ENCODE measurements around the gene INSL4.

INSL4 gene

DNA sequence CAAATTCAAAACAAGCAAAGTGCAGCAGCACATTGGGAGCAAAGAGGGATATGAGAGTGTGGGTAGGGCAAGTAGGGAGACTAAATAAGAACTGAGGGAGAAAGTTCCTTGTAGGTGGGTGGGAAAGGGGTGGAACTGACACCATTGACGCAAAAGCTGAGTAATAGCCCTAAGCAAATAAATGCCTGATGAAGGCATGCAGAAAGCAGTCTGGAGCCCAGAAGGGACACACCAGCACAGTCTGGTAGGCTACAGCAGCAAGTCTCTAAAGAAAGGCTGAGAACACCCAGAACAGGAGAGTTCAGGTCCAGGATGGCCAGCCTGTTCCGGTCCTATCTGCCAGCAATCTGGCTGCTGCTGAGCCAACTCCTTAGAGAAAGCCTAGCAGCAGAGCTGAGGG lies at the start of gene INSL4:
TSS of gene INSL4 (plus strand) at position 208 of the 400 bp plus-strand sequence. CDS start at position 313, 105 bp downstream.
- ATAC-seq = no peak

DNA sequence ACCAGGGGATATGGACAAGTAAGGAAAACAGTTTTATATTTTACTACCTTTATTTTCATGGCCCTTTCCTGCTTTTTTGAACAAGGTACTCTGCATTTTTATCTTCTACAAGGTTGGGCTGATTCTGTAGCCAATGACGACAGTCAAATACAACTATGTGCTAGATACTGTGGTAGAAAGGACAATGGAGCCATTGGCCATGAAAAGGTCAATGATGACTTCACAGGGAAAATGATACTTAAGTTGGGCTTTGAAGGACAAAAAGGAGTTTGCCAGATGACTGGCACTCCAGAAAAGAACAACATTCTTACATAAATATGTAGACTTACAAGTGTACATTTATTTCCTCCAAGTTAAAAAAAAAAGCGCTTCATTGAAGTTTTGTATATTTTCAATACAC lies 46.4 kb upstream of the INSL4 start:
- no peak for ATAC-seq

- no peak for ATAC-seq
Measured at GRCh38 chr9:5185220-5185840, 45.9 kb upstream of the INSL4 start, which contains the start of gene INSL6. Gene INSL6 (minus strand): TSS chr9:5185639. CDS start chr9:5185602, 37 bp downstream.

DNA sequence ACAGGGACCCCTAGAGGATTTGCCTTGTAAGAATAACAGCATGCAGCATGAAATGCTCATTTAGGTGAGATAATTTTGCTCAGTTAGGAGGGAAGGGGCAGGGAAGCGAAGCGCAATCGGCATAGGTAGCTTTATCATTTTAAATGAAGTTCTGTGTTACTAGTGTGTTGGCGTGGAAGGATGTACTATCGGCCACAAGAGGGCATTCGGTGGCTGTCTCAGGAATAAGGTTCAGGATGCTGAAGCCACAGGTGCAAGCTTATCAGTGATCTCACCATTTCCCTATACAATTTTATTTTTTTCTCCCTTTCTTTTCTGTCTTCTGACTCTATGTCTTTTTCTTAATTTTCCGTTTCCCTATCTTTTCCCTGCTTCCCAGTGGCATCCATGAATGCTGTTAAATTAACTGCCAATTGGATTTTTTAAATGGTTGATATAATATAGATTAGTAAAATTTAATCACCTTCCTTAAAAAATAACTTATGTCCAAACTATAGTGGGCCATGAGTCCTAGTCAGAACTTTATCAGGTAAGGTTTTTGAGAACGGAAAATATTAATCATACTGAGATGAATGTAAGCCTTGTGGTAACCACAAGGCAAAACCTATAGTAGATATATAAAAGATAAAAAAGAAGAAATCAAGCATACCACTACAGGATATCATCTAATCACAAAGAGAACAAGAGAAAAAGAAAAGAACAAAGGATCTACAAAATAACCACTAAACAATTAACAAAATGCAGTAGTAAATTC lies 44.6 kb upstream of the INSL4 start:
- peak; percentile 55 to 64 for ATAC-seq

- no peak for ATAC-seq
Measured at GRCh38 chr9:5188060-5188984, 42.9 kb upstream of the INSL4 start.

GRCh38 chr9:5191985-5192384 lies 39.2 kb upstream of the INSL4 start:
- no peak for ATAC-seq

GRCh38 chr9:5193345-5193744 lies 37.9 kb upstream of the INSL4 start:
- ATAC-seq = no peak

DNA sequence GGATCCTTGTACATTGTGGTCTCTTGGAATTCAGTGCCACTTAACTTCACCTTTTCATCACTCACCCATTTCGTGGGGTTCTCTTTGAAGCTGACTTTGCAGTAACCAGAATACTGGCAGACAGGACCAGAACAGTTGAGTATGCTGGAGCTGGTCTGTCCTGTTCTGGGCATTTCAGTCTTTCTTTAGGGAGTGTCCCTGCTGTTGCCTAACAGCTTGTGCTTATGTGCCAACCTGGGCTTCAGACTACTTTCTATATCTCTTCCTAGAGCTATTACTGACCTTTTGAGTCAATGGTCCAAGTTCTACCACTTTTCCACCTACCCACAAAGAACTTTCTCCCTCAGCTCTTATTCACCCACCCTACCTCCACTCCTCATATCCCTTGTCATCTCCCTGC lies 35.8 kb upstream of the INSL4 start:
- ATAC-seq = no peak

GRCh38 chr9:5205071-5205470 lies 26.1 kb upstream of the INSL4 start:
- ATAC-seq = peak in 1 of 2 donors; percentile 36

- ATAC-seq = no peak
Measured at GRCh38 chr9:5230554-5230953, 665 bp upstream of the INSL4 start.

DNA sequence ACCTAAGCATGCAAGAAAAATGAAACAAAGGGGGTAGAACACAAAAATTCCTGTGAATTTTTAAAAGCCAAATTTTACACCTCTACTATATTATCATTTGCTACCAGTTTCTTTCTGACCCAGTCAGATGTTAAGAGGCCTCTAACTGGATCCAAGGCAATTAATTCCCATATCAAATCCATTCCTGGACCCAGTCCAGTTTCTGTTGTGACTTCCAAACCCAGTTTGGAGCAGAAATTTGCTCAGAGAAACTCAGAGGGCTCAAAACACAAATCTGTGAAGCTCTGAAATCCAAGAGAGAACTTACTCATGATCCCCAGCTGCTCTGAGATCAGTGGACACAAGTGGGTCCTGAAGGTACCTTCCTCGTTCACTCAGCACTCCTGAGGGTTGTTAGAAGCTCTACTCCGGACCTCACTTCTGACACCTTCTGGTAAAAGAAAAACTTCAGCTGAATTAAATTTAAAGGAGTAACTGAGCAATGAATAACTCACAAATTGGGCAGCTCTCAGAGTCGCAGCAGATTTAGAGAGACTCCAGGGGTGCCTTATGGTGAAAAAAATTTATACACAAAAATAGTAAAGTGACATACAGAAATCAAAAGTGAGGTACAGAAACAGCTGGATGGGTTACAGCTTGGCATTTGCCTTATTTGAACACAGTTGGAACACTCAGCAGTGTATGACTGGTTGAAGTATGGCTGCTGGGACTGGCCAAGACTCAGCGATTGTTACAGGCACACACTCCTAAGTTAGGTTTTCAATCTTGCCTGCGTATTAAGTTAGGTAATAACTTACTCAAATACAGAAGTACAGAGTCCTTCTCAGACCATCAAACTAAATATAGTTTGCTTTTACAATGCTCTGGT lies 32.4 kb downstream of the INSL4 start:
- peak in 1 of 2 donors; percentile 13 for ATAC-seq

- ATAC-seq = no peak
Measured at GRCh38 chr9:5264219-5264595, 33.0 kb downstream of the INSL4 start.

GRCh38 chr9:5265939-5266338 lies 34.7 kb downstream of the INSL4 start:
- no peak for ATAC-seq

GRCh38 chr9:5269249-5269715 lies 38.1 kb downstream of the INSL4 start:
- ATAC-seq = no peak

- no peak for ATAC-seq
Measured at GRCh38 chr9:5274770-5275169, 43.6 kb downstream of the INSL4 start.

- ATAC-seq = no peak
Measured at GRCh38 chr9:5278486-5278885, 47.3 kb downstream of the INSL4 start.

All from activated CD4-positive, CD25-positive, alpha-beta regulatory T cell treated with anti-CD3 and anti-CD28 coated beads, Interleukin-2, amount 50 U/mL, for 24 hours (primary cell).